GM12878 (cell line): ENCODE data around the gene ABR. TPM values are rescaled to one million over a fixed set of nuclear protein-coding genes. Genes with fewer than 3 reads are reported as not detected.

ENCODE experiments used
- ATAC-seq: fragments of 200-7000 bp; cut with Tn5 transposase; 3 replicates; pipeline ENCODE4 v1.9.1; 2020; ENCODE audit warnings: mild to moderate bottlenecking, moderate library complexity
- BruUV-seq: library from RNA; stranded (reverse); fragments of 400-500 nt; replicated peaks from 2 replicates; lab custom pipeline; 2021; lab: Mats Ljungman, UMichigan
- CTCF ChIA-PET: fragments of 300-600 bp; sonication (Branson Sonifier 250); formaldehyde crosslinking; extraction: SDS; loops from one replicate; lab custom pipeline; 2021; ENCODE audit warnings: inconsistent platforms; lab: Yijun Ruan, JAX
- POLR2A ChIA-PET: fragments of 350-600 bp; formaldehyde crosslinking; extraction: SDS; loops from one replicate; lab custom pipeline; 2021; ENCODE audit warnings: inconsistent platforms; lab: Charles Lee
- RAD21 ChIA-PET: fragments of 300-600 bp; sonication (Branson Sonifier 250); formaldehyde crosslinking; loops from one replicate; lab custom pipeline; 2023; ENCODE audit warnings: antibody characterized with exemption; ENCODE audit not compliant: unreplicated experiment; lab: Charles Lee
- SMC1A ChIA-PET: fragments of 300-600 bp; sonication (Branson Sonifier 250); formaldehyde crosslinking; loops from one replicate; lab custom pipeline; 2023; ENCODE audit not compliant: unreplicated experiment, uncharacterized antibody; lab: Charles Lee
- DNase-seq: peaks from one replicate; pipeline ENCODE4 v3.0.0-alpha.2; 2011; ENCODE audit warnings: low read depth, low spot score
- FAIRE-seq: peaks from 3 replicates; lab custom pipeline; 2011; peaks lifted over from hg19 to GRCh38; lab: Jason Lieb, UNC
- H2AFZ ChIP-seq: 2 replicates; pipeline ENCODE4 v1.6.0; 2011; ENCODE audit warnings: low read depth, low read length, control low read depth; ENCODE audit not compliant: control insufficient read depth
- H3K27ac ChIP-seq: 2 replicates; pipeline ENCODE4 v1.5.1; 2011; ENCODE audit warnings: control low read depth; ENCODE audit not compliant: control insufficient read depth, insufficient read depth
- H3K27me3 ChIP-seq, 2 experiments: replicated peaks in 1 of 2; 2 replicates each; pipeline versions ENCODE4 v1.6.0 to v1.6.1; 2011; ENCODE audit warnings: low read length in 1 of 2; ENCODE audit not compliant: control insufficient read depth in 2 of 2, insufficient read depth in 2 of 2
- H3K36me3 ChIP-seq, 2 experiments: 2 replicates each; pipeline ENCODE4 v1.5.1; 2011; ENCODE audit warnings: low read length in 1 of 2; ENCODE audit not compliant: control insufficient read depth in 2 of 2, insufficient read depth in 2 of 2
- H3K4me1 ChIP-seq: 2 replicates; pipeline ENCODE4 v1.6.1; 2011; ENCODE audit warnings: mild to moderate bottlenecking, low read length, moderate library complexity, mixed read lengths; ENCODE audit not compliant: control insufficient read depth, insufficient read depth
- H3K4me2 ChIP-seq: 2 replicates; pipeline ENCODE4 v1.6.0; 2011; ENCODE audit warnings: control low read depth; ENCODE audit not compliant: control insufficient read depth, insufficient read depth
- H3K4me3 ChIP-seq: fragments of 200-600 bp; sonication (generic); 2 replicates; pipeline ENCODE4 v1.5.1; 2016
- H3K79me2 ChIP-seq: 2 replicates; pipeline ENCODE4 v1.6.0; 2011; ENCODE audit warnings: low read length; ENCODE audit not compliant: control insufficient read depth, insufficient read depth
- H3K9ac ChIP-seq: 2 replicates; pipeline ENCODE4 v1.8.0; 2011; ENCODE audit warnings: low read length, control low read depth, mixed read lengths; ENCODE audit not compliant: control insufficient read depth, insufficient read depth
- H3K9me3 ChIP-seq: replicated peaks from 3 replicates; pipeline ENCODE4 v1.5.1; 2011; ENCODE audit warnings: mild to moderate bottlenecking, low read length; ENCODE audit not compliant: control insufficient read depth, insufficient read depth
- H4K20me1 ChIP-seq: 2 replicates; pipeline ENCODE4 v1.6.0; 2011; ENCODE audit not compliant: control insufficient read depth, insufficient read depth
- ATF2 ChIP-seq: IDR thresholded peaks from 2 replicates; pipeline ENCODE4 v1.6.1; 2012; ENCODE audit warnings: low read length, inconsistent platforms
- BHLHE40 ChIP-seq, 2 experiments: fragments of 450-650 bp in 1 of 2; IDR thresholded peaks; 2 replicates each; pipeline ENCODE4 v1.6.1; 2011 to 2017; ENCODE audit warnings: low read depth in 2 of 2, borderline replicate concordance in 1 of 2, improper control_type of control experiment in 1 of 2, low read length in 1 of 2, mild to moderate bottlenecking in 1 of 2
- DPF2 ChIP-seq: fragments of 450-650 bp; IDR thresholded peaks from 2 replicates; pipeline ENCODE4 v1.6.1; 2017; ENCODE audit warnings: mild to moderate bottlenecking
- IRF3 ChIP-seq: fragments of 450-650 bp; IDR thresholded peaks from 2 replicates; pipeline ENCODE4 v1.6.1; 2014; ENCODE audit warnings: mild to moderate bottlenecking
- LARP7 ChIP-seq: fragments of 450-650 bp; IDR thresholded peaks from 2 replicates; pipeline ENCODE4 v1.6.1; 2017; ENCODE audit warnings: mild to moderate bottlenecking
- MEF2A ChIP-seq: IDR thresholded peaks from 2 replicates; pipeline ENCODE4 v1.6.1; 2011; ENCODE audit warnings: low read depth, mild to moderate bottlenecking, low read length, moderate library complexity; ENCODE audit not compliant: insufficient read depth
- RAD51 ChIP-seq: fragments of 450-650 bp; IDR thresholded peaks from 2 replicates; pipeline ENCODE4 v1.6.1; 2016; ENCODE audit warnings: moderate library complexity, mild to moderate bottlenecking, inconsistent platforms
- SRF ChIP-seq, 2 experiments: IDR thresholded peaks; 2 replicates each; pipeline ENCODE4 v1.6.1; 2011; ENCODE audit warnings: low read depth in 2 of 2, low read length in 2 of 2, mild to moderate bottlenecking in 1 of 2, moderate library complexity in 1 of 2
- TBL1XR1 ChIP-seq: IDR thresholded peaks from 2 replicates; pipeline ENCODE4 v1.6.1; 2012; ENCODE audit warnings: low read depth, low read length, improper control_type of control experiment
- USF2 ChIP-seq: IDR thresholded peaks from 2 replicates; pipeline ENCODE4 v1.6.1; 2011; ENCODE audit warnings: low read depth, low read length, improper control_type of control experiment, borderline replicate concordance
- WRNIP1 ChIP-seq: IDR thresholded peaks from 2 replicates; pipeline ENCODE4 v1.6.1; 2011; ENCODE audit warnings: low read depth, low read length, improper control_type of control experiment, borderline replicate concordance
- YBX1 ChIP-seq: fragments of 450-650 bp; IDR thresholded peaks from 2 replicates; pipeline ENCODE4 v1.6.1; 2016; ENCODE audit warnings: antibody characterized with exemption
- WGBS: methylation state at CpG from one replicate; pipeline ENCODE4 v1.1.6; 2016; ENCODE audit warnings: low lambda C conversion rate; ENCODE audit not compliant: insufficient replicate concordance, insufficient coverage; ENCODE audit errors: missing lambda C conversion rate; 5-methylcytosine and 5-hydroxymethylcytosine counted together
- in situ Hi-C: fragments of 300-500 bp; cut with MboI; formaldehyde crosslinking; loops from 9 replicates; pipeline ENCODE4 v1.14.3; 2018; ENCODE audit warnings: mixed read lengths
- intact Hi-C: fragments of 100-400 bp; cut with micrococcal nuclease; formaldehyde crosslinking; loops from one replicate; pipeline ENCODE4 v1.14.2; 2022; ENCODE audit not compliant: unreplicated experiment
- polyA plus RNA-seq, 11 experiments: library from polyadenylated mRNA; depleted of rRNA in 4 of 11; unstranded in 6 of 11; stranded (reverse) in 5 of 11; fragments of >200 nt; fragmentation: Nextera tagmentation in 4 of 11; fragmentation: Illumina TruSeq in 1 of 11; extraction: Ambion mirVana in 4 of 11; extraction: Trizol in 1 of 11; gene quantifications; 1 replicate in 1 of 11; 2 replicates in 10 of 11; pipeline versions ENCODE4 v1.2.1 to v1.2.3, GENCODE V29; 2011 to 2016; ENCODE audit warnings: inconsistent platforms in 2 of 11, missing spikeins in 2 of 11, low read depth in 1 of 11
- total RNA-seq, 4 experiments: library from RNA; depleted of rRNA in 3 of 4; stranded (reverse); fragments of >200 nt in 3 of 4; fragmentation: Illumina TruSeq in 1 of 4; extraction: Trizol in 1 of 4; gene quantifications; 2 replicates each; pipeline versions ENCODE4 v1.2.1 to v1.2.3, GENCODE V29; 2013 to 2021

ABR gene
- total and polyA plus RNA-seq, 10 of the 15 experiments (the other 5 are each of a cell fraction or from before 2014, with no cell fraction given) = 1.4 to 112 (median 30.0) TPM

GRCh38 chr17:1144162-1144561 lies 35.6 kb downstream of the ABR start:
- ChIA-PET SMC1A (no interaction called here), CTCF (interaction anchor here (1.2 to 1.5 kb wide), 3 partner anchors 38 to 163 kb away, joined by 3 to 6 read pairs (median 3); no protein-coding TSS in a partner anchor)
- no peak overlapping the region for H2AFZ ChIP-seq
- H3K4me3 ChIP-seq = no peak overlapping the region
- no peaks in the 10 kb centered on the region; the same call in 1 of the 2 replicates for H4K20me1 ChIP-seq
- 97% methylated on average over 17 of the region's 17 CpGs for WGBS
- intact Hi-C loops = no loop called here
- no peak for TF ChIP-seq LARP7
- no peak for TF ChIP-seq MEF2A
- no peak for TF ChIP-seq SRF (IDR thresholded peaks at IDR 0.05; ENCODE audit: low read depth in 2 of 2, low read length in 2 of 2)
- no peak for TF ChIP-seq TBL1XR1
- no peak for TF ChIP-seq ATF2
- TF ChIP-seq USF2 = no peak
- TF ChIP-seq IRF3 = no peak
- no peak for TF ChIP-seq BHLHE40 (IDR thresholded peaks at IDR 0.05; ENCODE audit: borderline replicate concordance in 1 of 2, low read depth in 2 of 2, low read length in 1 of 2)
- TF ChIP-seq WRNIP1 = no peak
- no peak for TF ChIP-seq YBX1
- no peak for TF ChIP-seq RAD51
- TF ChIP-seq DPF2 = no peak
- TF ChIP-seq, all 136 proteins: peak for 0
- Histone ChIP-seq H3K9ac (no peak overlapping the region), H3K27me3 (no peaks in the 10 kb centered on the region), H3K27ac (no peak overlapping the region), H3K9me3 (no peaks in the 10 kb centered on the region), H3K4me2 (no peak overlapping the region), H3K79me2 (peaks cover 3% of the 10 kb centered on the region; the same call in 1 of the 2 replicates), H3K36me3 (peaks cover 0 to 2% of the 10 kb centered on the region in 2 experiments; a peak in 2 of 4 replicates), H3K4me1 (no peaks in the 10 kb centered on the region)
- FAIRE-seq (no peak), DNase-seq (no peak), ATAC-seq (no peak)
- in situ Hi-C loops = no loop called here
- no TSS peak for BruUV-seq
- ChIA-PET POLR2A (no interaction called here), RAD21 (no interaction called here)
